ENCODE measurements around the gene PACSIN2. TPM values are rescaled to one million over a fixed set of nuclear protein-coding genes. Genes with fewer than 3 reads are reported as not detected.

Gene PACSIN2
- total and polyA plus RNA-seq, 8 donors, result 45.1 to 109 (median 95.4) TPM

GRCh38 chr22:42841444-42841843 lies 173.5 kb downstream of the PACSIN2 start:
- Histone ChIP-seq H3K36me3 (peaks cover 0 to 44% (median 29%) of the 10 kb centered on the region in 3 donors), H3K4me3 (no peak overlapping the region), H3K27me3 (no peaks in the 10 kb centered on the region), H3K27ac (no peak overlapping the region), H3K9me3 (no peaks in the 10 kb centered on the region), H3K4me1 (peaks cover 0 to 11% (median 7%) of the 10 kb centered on the region in 3 donors)
- FAIRE-seq (no peak), ATAC-seq (no peak), DNase-seq (no peak)
- TF ChIP-seq, protein P1, sequence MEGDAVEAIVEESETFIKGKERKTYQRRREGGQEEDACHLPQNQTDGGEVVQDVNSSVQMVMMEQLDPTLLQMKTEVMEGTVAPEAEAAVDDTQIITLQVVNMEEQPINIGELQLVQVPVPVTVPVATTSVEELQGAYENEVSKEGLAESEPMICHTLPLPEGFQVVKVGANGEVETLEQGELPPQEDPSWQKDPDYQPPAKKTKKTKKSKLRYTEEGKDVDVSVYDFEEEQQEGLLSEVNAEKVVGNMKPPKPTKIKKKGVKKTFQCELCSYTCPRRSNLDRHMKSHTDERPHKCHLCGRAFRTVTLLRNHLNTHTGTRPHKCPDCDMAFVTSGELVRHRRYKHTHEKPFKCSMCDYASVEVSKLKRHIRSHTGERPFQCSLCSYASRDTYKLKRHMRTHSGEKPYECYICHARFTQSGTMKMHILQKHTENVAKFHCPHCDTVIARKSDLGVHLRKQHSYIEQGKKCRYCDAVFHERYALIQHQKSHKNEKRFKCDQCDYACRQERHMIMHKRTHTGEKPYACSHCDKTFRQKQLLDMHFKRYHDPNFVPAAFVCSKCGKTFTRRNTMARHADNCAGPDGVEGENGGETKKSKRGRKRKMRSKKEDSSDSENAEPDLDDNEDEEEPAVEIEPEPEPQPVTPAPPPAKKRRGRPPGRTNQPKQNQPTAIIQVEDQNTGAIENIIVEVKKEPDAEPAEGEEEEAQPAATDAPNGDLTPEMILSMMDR (IDR thresholded peaks at IDR 0.05), result no peak
- 60 to 88% methylated on average over 3 of the region's 3 CpGs for WGBS, 2 donors
- intact Hi-C loops (cut with DNase I), result no loop called here

GRCh38 chr22:42837556-42837955 lies 177.4 kb downstream of the PACSIN2 start:
- Histone ChIP-seq H3K36me3 (peaks cover 4 to 58% (median 46%) of the 10 kb centered on the region in 3 donors), H3K9me3 (no peaks in the 10 kb centered on the region), H3K4me1 (no peaks in the 10 kb centered on the region), H3K4me3 (no peak overlapping the region), H3K27me3 (no peaks in the 10 kb centered on the region), H3K27ac (no peak overlapping the region)
- intact Hi-C loops (cut with DNase I), result no loop called here
- FAIRE-seq (no peak), DNase-seq (no peak), ATAC-seq (no peak)
- WGBS, 2 donors, result 82 to 85% methylated on average over 4 of the region's 4 CpGs
- TF ChIP-seq, protein P1 (IDR thresholded peaks at IDR 0.05), result no peak

DNA sequence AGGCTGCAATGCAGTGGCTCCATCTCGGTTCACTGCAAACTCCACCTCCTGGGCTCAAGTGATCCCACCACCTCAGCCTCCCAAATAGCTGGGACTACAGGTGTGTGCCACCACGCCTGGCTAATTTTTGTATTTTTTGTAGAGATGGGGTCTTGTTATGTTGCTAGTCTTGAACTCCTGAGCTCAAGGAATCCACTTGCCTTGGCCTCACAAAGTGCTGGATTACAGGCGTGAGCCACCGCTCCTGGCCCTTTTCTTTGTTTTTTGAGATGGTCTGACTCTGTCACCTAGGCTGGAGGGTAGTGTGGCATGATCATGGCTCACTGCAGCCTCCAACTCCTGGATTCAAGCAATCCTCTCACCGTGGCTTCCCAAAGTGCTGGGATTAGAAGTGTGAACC lies 178.9 kb downstream of the PACSIN2 start:
- H3K4me3 ChIP-seq, result no peak overlapping the region
- intact Hi-C loops (cut with DNase I), result no loop called here
- no peak for FAIRE-seq
- H3K9me3 ChIP-seq, result no peaks in the 10 kb centered on the region
- H3K27me3 ChIP-seq, result no peaks in the 10 kb centered on the region
- ATAC-seq, result no peak
- TF ChIP-seq, protein P1 (IDR thresholded peaks at IDR 0.05), result no peak
- no peaks in the 10 kb centered on the region for H3K4me1 ChIP-seq
- H3K27ac ChIP-seq, result no peak overlapping the region
- no peak for DNase-seq
- WGBS, 2 donors, result 95 to 98% methylated on average over 5 of the region's 5 CpGs
- H3K36me3 ChIP-seq, result peaks cover 4 to 72% (median 53%) of the 10 kb centered on the region in 3 donors

DNA sequence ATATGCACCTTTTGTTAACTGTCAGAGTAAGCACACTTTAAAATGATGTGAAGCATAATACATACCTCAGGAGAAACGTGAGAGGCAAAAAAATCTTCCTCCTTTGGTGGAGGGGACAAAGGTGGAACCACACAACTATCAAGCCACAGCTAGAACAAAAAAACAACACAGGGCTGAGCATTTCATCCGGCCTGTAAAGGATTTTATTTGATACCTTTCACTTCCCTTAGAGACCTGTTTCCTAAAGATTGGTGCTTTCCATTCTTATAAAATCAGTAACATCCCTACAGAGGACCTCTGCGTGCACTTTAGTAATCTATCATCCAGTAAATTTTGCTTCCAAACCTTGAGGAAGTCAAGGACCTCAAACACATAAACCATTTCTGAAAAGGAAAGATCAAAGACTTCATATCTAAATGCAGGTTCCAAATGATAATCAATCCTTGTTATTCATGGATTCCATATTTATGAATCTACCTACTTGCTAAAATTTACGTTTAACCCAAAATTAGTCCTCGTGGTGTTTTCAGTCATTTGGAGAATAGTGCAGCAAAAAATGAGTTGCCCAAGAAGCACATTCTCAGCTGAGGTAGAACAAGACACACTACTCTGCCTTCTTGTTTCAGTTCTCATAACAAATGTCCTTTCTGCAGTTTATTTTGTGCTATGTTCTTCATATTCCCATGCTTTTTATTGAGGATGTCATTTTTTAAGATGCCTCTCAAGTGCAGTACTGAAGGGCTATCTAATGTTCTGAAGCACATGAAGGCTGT lies 180.6 kb downstream of the PACSIN2 start:
- DNase-seq (no peak), ATAC-seq (no peak), FAIRE-seq (no peak)
- H3K27me3 ChIP-seq, result no peaks in the 10 kb centered on the region
- WGBS, 2 donors, result 64 to 65% methylated on average over 5 of the region's 5 CpGs
- no peaks in the 10 kb centered on the region for H3K4me1 ChIP-seq
- intact Hi-C loops (cut with DNase I), result no loop called here
- peaks cover 4 to 75% (median 51%) of the 10 kb centered on the region in 3 donors for H3K36me3 ChIP-seq
- H3K4me3 ChIP-seq, result no peak overlapping the region
- TF ChIP-seq, protein P1 (IDR thresholded peaks at IDR 0.05), result no peak
- H3K27ac ChIP-seq, result no peak overlapping the region
- H3K9me3 ChIP-seq, result no peaks in the 10 kb centered on the region

DNA sequence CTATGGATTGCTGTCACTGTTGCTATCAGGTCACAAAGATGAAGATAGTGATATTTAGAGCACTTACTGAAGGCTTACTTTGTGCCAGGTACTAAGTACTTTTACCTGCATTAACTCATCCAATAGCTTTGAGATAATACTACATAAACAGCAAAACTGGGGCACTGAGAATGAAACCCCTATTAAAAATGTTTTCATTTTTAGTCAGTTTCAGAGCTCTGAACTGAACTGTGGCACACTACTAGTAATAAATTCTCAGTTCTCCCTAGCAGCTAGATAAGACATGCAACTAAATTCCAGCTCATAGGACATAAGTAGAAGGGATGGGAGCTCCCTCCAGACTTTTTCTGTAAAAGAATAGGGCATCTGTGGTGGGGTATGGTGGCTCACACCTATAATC lies 181.8 kb downstream of the PACSIN2 start:
- intact Hi-C loops (cut with DNase I), result no loop called here
- no peak for FAIRE-seq
- H3K27ac ChIP-seq, result no peak overlapping the region
- H3K36me3 ChIP-seq, result peaks cover 4 to 86% (median 52%) of the 10 kb centered on the region in 3 donors
- no peak overlapping the region for H3K4me3 ChIP-seq
- no peak for DNase-seq
- TF ChIP-seq, protein P1 (IDR thresholded peaks at IDR 0.05), result no peak
- ATAC-seq, result no peak
- H3K27me3 ChIP-seq, result no peaks in the 10 kb centered on the region
- no peaks in the 10 kb centered on the region for H3K4me1 ChIP-seq
- H3K9me3 ChIP-seq, result no peaks in the 10 kb centered on the region

Data from pancreas (tissue), 10 donors.